B cell (primary cell): ENCODE data around the gene TFAP2E. TPM values are rescaled to one million over a fixed set of nuclear protein-coding genes. Genes with fewer than 3 reads are reported as not detected.

Source experiments
- ATAC-seq: fragments of 200-7000 bp; cut with Tn5 transposase; one replicate; pipeline ENCODE4 v1.10.0; 2021; ENCODE audit warnings: low read depth, mild to moderate bottlenecking, moderate number of reproducible peaks, moderate library complexity
- CTCF ChIA-PET: fragments of 350-600 bp; sonication (Branson Sonifier 250); formaldehyde crosslinking; loops from one replicate; lab custom pipeline; 2021; ENCODE audit warnings: antibody characterized with exemption, inconsistent platforms; lab: Charles Lee
- POLR2A ChIA-PET: fragments of 350-600 bp; sonication (Branson Sonifier 250); formaldehyde crosslinking; loops from one replicate; lab custom pipeline; 2021; ENCODE audit warnings: antibody characterized with exemption; lab: Charles Lee
- DNase-seq: peaks from one replicate; pipeline ENCODE4 v3.0.0; 2013
- H2AFZ ChIP-seq: 2 replicates; pipeline ENCODE4 v1.6.1; 2012; ENCODE audit warnings: mild to moderate bottlenecking, low read depth, low read length; ENCODE audit not compliant: insufficient read depth, poor library complexity, severe bottlenecking
- H3K27ac ChIP-seq, 2 donors: 1 replicate in 1 of 2; 2 replicates in 1 of 2; pipeline ENCODE4 v1.5.1; 2012 to 2013; ENCODE audit warnings: low read length in 2 of 2, mild to moderate bottlenecking in 2 of 2, moderate library complexity in 1 of 2
- H3K27me3 ChIP-seq, 4 experiments: fragments of 200-600 bp in 1 of 4; sonication (generic) in 1 of 4; replicated peaks in 1 of 4; 1 replicate in 2 of 4; 2 replicates in 2 of 4; pipeline versions ENCODE4 v1.6.1 to v1.7.0; 2013 to 2016; ENCODE audit warnings: low read length in 3 of 4, mild to moderate bottlenecking in 2 of 4, mixed read lengths in 1 of 4, moderate library complexity in 1 of 4; ENCODE audit not compliant: insufficient read depth in 4 of 4, control insufficient read depth in 3 of 4; ENCODE audit errors: control extremely low read depth in 1 of 4
- H3K36me3 ChIP-seq, 2 experiments: replicated peaks in 1 of 2; 1 replicate in 1 of 2; 2 replicates in 1 of 2; pipeline versions ENCODE4 v1.6.1 to v1.7.1; 2013; ENCODE audit warnings: low read length in 1 of 2; ENCODE audit not compliant: insufficient read depth in 2 of 2, control insufficient read depth in 1 of 2; ENCODE audit errors: control extremely low read depth in 1 of 2, extremely low read depth in 1 of 2
- H3K4me1 ChIP-seq, 2 donors: fragments of 200-600 bp in 1 of 2; sonication (generic) in 1 of 2; 1 replicate in 1 of 2; 2 replicates in 1 of 2; pipeline versions ENCODE4 v1.5.1 to v1.6.1; 2013 to 2017; ENCODE audit warnings: low read length in 2 of 2; ENCODE audit not compliant: control insufficient read depth in 2 of 2, insufficient read depth in 2 of 2
- H3K4me2 ChIP-seq: replicated peaks from 2 replicates; pipeline ENCODE3; 2012; ENCODE audit warnings: mild to moderate bottlenecking, low read depth, low read length; ENCODE audit not compliant: poor library complexity, severe bottlenecking
- H3K4me3 ChIP-seq, 5 experiments: fragments of 200-600 bp in 1 of 5; sonication (generic) in 1 of 5; 1 replicate in 3 of 5; 2 replicates in 2 of 5; pipeline versions ENCODE4 v1.5.1 to v1.7.0; 2011 to 2016; ENCODE audit warnings: low read length in 4 of 5, mild to moderate bottlenecking in 4 of 5, low read depth in 2 of 5, control low read depth in 1 of 5, moderate library complexity in 1 of 5; ENCODE audit not compliant: insufficient read depth in 1 of 5; ENCODE audit errors: control extremely low read depth in 1 of 5, extremely low read depth in 1 of 5
- H3K79me2 ChIP-seq: fragments of 200-600 bp; sonication (generic); one replicate; pipeline ENCODE4 v1.6.0; 2016; ENCODE audit warnings: low read length; ENCODE audit not compliant: control insufficient read depth, insufficient read depth
- H3K9ac ChIP-seq: fragments of 200-600 bp; sonication (generic); 2 replicates; pipeline ENCODE4 v1.6.1; 2017; ENCODE audit warnings: mild to moderate bottlenecking, low read length, moderate library complexity
- H3K9me3 ChIP-seq, 3 donors: one replicate each; pipeline versions ENCODE4 v1.6.1 to v1.7.1; 2013; ENCODE audit warnings: low read length in 2 of 3; ENCODE audit not compliant: control insufficient read depth in 2 of 3, insufficient read depth in 1 of 3; ENCODE audit errors: control extremely low read depth in 1 of 3
- H4K20me1 ChIP-seq: 2 replicates; pipeline ENCODE4 v1.6.0; 2012; ENCODE audit warnings: mild to moderate bottlenecking, low read length; ENCODE audit not compliant: insufficient read depth, control insufficient read depth, poor library complexity, severe bottlenecking
- H3K27ac Mint-ChIP-seq: one replicate; pipeline ENCODE4 v1.8.0; 2021; ENCODE audit warnings: mixed read lengths
- H3K27me3 Mint-ChIP-seq: one replicate; pipeline ENCODE4 v1.8.0; 2021; ENCODE audit warnings: mixed read lengths
- H3K4me1 Mint-ChIP-seq: one replicate; pipeline ENCODE4 v1.8.0; 2021; ENCODE audit warnings: mixed read lengths
- H3K4me3 Mint-ChIP-seq: one replicate; pipeline ENCODE4 v1.8.0; 2021; ENCODE audit warnings: mixed read lengths
- H3K9me3 Mint-ChIP-seq: one replicate; pipeline ENCODE4 v1.8.0; 2022; ENCODE audit warnings: mixed read lengths; ENCODE audit not compliant: insufficient read depth
- CTCF ChIP-seq: fragments of 200-600 bp; IDR thresholded peaks from one replicate; pipeline ENCODE4 v1.8.0; 2022; ENCODE audit warnings: antibody characterized with exemption, mild to moderate bottlenecking
- EZH2 ChIP-seq: IDR thresholded peaks from 2 replicates; pipeline ENCODE4 v1.6.1; 2012; ENCODE audit warnings: borderline replicate concordance, low read depth, mild to moderate bottlenecking, moderate library complexity, low read length; ENCODE audit not compliant: insufficient read depth, poor library complexity, severe bottlenecking
- WGBS: methylation state at CpG from one replicate; pipeline ENCODE4 v1.1.5; 2013; ENCODE audit warnings: missing lambda C conversion rate; ENCODE audit not compliant: insufficient coverage; 5-methylcytosine and 5-hydroxymethylcytosine counted together
- intact Hi-C: fragments of 100-400 bp; cut with micrococcal nuclease; formaldehyde crosslinking; loops from one replicate; pipeline ENCODE4 v1.10.0; 2022
- polyA plus RNA-seq: library from polyadenylated mRNA; depleted of rRNA; stranded (reverse); fragments of >200 nt; gene quantifications from 2 replicates; pipeline ENCODE4 v1.2.3, GENCODE V29; 2012
- total RNA-seq, 2 donors: library from RNA; stranded (reverse); fragments of 120-200 nt in 1 of 2; gene quantifications; 1 replicate in 1 of 2; 2 replicates in 1 of 2; pipeline versions ENCODE4 v1.2.3 to v1.2.4, GENCODE V29; 2013 to 2022

TFAP2E gene
- total and polyA plus RNA-seq, 2 donors (not counting 1 experiment from before 2014, with no cell fraction given), result 2.3 to 4.5 TPM

- intact Hi-C loops, result no loop called here
- DNase-seq (no peak), ATAC-seq (no peak)
- Histone ChIP-seq H3K27me3 (no peaks in the 10 kb centered on the region), H3K4me2 (no peak overlapping the region), H3K4me1 (peaks cover 7 to 14% of the 10 kb centered on the region in 2 donors), H3K9ac (no peak overlapping the region), H4K20me1 (peaks cover 7% of the 10 kb centered on the region), H3K27ac (no peak overlapping the region), H3K36me3 (no peaks in the 10 kb centered on the region), H3K9me3 (no peaks in the 10 kb centered on the region), H2AFZ (no peak overlapping the region), H3K4me3 (no peak overlapping the region), H3K79me2 (peaks cover 7% of the 10 kb centered on the region)
- no peak overlapping the region for H3K4me3 Mint-ChIP-seq
- ChIA-PET POLR2A (no interaction called here), CTCF (interaction anchor here (0.7 to 3.9 kb wide), 5 partner anchors 10 to 165 kb away, joined by 3 to 30 read pairs (median 5); no protein-coding TSS in a partner anchor)
- H3K4me1 Mint-ChIP-seq, result peaks cover 29% of the 10 kb centered on the region
- TF ChIP-seq EZH2 (no peak), CTCF (no peak)
- no peaks in the 10 kb centered on the region for H3K9me3 Mint-ChIP-seq
- H3K27me3 Mint-ChIP-seq, result no peaks in the 10 kb centered on the region
- WGBS, result 92% methylated on average over 10 of the region's 11 CpGs
- no peak overlapping the region for H3K27ac Mint-ChIP-seq
These were observed 11.7 kb upstream of the TFAP2E start for GRCh38 chr1:35561297-35561971.

- Histone ChIP-seq H3K4me3 (no peak overlapping the region), H3K36me3 (peaks cover 0 to 5% of the 10 kb centered on the region in 2 experiments), H3K4me1 (peaks cover 4 to 10% of the 10 kb centered on the region in 2 donors), H3K4me2 (no peak overlapping the region), H2AFZ (no peak overlapping the region), H3K9me3 (no peaks in the 10 kb centered on the region), H3K27ac (no peak overlapping the region), H4K20me1 (peaks cover 7% of the 10 kb centered on the region), H3K79me2 (peaks cover under 1% of the 10 kb centered on the region), H3K27me3 (no peaks in the 10 kb centered on the region), H3K9ac (no peak overlapping the region)
- no peaks in the 10 kb centered on the region for H3K27me3 Mint-ChIP-seq
- no peak overlapping the region for H3K4me3 Mint-ChIP-seq
- H3K27ac Mint-ChIP-seq, result no peak overlapping the region
- intact Hi-C loops, result no loop called here
- peaks cover 26% of the 10 kb centered on the region for H3K4me1 Mint-ChIP-seq
- CTCF ChIA-PET, result interaction anchor here (0.6 to 3.9 kb wide), 6 partner anchors 10 to 167 kb away, joined by 3 to 30 read pairs (median 4); no protein-coding TSS in a partner anchor
- DNase-seq, result no peak
- TF ChIP-seq CTCF (no peak), EZH2 (no peak)
- WGBS, result 96% methylated on average over 14 of the region's 15 CpGs
- POLR2A ChIA-PET, result interaction anchor here (0.6 kb wide), 1 partner anchor 106 kb away, joined by 3 read pairs; no protein-coding TSS in a partner anchor
- ATAC-seq, result no peak
- no peaks in the 10 kb centered on the region for H3K9me3 Mint-ChIP-seq
These were observed 11.0 kb upstream of the TFAP2E start for GRCh38 chr1:35561972-35562680.
